Esophagus muscularis mucosa (tissue), 4 donors: ENCODE results near the gene RNF19B.

Source experiments
- EP300 ChIP-seq: sonication (generic); formaldehyde crosslinking; IDR thresholded peaks from one replicate; pipeline ENCODE4 v1.6.1; 2017; ENCODE audit warnings: antibody characterized with exemption
- POLR2A ChIP-seq: fragments of 450-650 bp; IDR thresholded peaks from one replicate; pipeline ENCODE4 v1.6.1; 2017; ENCODE audit warnings: antibody characterized with exemption, moderate library complexity, mild to moderate bottlenecking, low read depth
- POLR2AphosphoS5 ChIP-seq, 2 donors: sonication (generic); formaldehyde crosslinking; IDR thresholded peaks; one replicate each; pipeline ENCODE4 v1.6.1; 2017; ENCODE audit warnings: antibody characterized with exemption in 2 of 2
- TF ChIP-seq, protein P1 (sequence below), 3 experiments: fragments of 200-600 bp in 2 of 3; fragments of 450-650 bp in 1 of 3; sonication (generic) in 2 of 3; IDR thresholded peaks; one replicate each; pipeline ENCODE4 v1.5.1; 2017 to 2019; ENCODE audit warnings: antibody characterized with exemption in 3 of 3, mild to moderate bottlenecking in 2 of 3, moderate library complexity in 1 of 3

DNA sequence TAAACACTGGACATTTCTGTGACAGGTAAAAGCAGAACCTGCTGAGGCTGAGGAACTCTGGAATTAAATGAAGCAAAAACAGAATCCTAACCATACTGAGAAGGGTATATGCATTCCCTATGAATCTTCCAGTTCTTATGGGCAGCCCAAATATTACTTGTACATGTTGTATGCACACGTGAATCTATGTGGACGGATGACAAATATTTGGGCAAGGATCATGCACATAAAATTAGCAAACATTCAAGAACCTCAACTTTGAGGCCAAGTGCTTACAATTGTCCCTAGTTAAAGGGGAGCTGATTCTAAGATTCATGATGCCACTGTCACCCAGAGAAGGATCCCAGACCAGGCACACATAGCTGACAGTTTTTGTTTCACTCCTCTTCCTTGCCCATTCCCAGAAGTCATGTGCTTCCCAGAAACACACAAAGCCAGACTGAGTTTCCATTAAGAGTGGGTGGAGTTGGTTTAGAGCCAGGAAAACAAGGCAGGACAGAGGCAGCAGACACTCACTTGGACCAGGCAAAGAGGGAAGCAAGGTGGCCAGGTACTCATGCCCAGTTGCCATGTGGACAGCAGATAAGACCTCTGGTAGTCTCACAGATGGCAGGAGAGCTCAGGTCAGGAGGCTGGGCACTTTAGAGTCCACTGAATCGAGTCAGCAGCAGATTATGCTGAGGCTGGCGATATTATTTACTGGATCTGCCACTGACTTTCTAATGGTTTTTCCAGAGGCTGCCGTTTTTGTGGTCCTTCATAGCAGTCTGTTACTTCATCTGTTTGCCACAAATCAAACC lies 46.5 kb upstream of the RNF19B start:
- TF ChIP-seq, protein P1, sequence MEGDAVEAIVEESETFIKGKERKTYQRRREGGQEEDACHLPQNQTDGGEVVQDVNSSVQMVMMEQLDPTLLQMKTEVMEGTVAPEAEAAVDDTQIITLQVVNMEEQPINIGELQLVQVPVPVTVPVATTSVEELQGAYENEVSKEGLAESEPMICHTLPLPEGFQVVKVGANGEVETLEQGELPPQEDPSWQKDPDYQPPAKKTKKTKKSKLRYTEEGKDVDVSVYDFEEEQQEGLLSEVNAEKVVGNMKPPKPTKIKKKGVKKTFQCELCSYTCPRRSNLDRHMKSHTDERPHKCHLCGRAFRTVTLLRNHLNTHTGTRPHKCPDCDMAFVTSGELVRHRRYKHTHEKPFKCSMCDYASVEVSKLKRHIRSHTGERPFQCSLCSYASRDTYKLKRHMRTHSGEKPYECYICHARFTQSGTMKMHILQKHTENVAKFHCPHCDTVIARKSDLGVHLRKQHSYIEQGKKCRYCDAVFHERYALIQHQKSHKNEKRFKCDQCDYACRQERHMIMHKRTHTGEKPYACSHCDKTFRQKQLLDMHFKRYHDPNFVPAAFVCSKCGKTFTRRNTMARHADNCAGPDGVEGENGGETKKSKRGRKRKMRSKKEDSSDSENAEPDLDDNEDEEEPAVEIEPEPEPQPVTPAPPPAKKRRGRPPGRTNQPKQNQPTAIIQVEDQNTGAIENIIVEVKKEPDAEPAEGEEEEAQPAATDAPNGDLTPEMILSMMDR (IDR thresholded peaks at IDR 0.05) = no peak
- no peak for TF ChIP-seq POLR2A
- peak; percentile 73 to 88 for TF ChIP-seq POLR2AphosphoS5 (IDR thresholded peaks at IDR 0.05)
- TF ChIP-seq EP300 = peak; percentile 55
